GM18505 (cell line): ENCODE data around the gene IPO11.
"Not testable (repeated sequence)": the region's sequence is repeated elsewhere in the genome, so short reads cannot be mapped to it uniquely, and the experiment has no call there.

Source experiments
- ATAC-seq: cut with Tn5 transposase; IDR thresholded peaks from one replicate; pipeline ENCODE4 v1.9.1; 2021; ENCODE audit not compliant: unreplicated experiment
- POLR2A ChIP-seq: IDR thresholded peaks from 4 replicates; pipeline ENCODE4 v1.6.1; 2011; ENCODE audit warnings: borderline replicate concordance; ENCODE audit not compliant: insufficient read depth, insufficient read length; ENCODE audit errors: extremely low read depth

IPO11 gene

GRCh38 chr5:62550103-62550502 lies 137.5 kb downstream of the IPO11 start:
- TF ChIP-seq POLR2A = no peak
- ATAC-seq = no peak

DNA sequence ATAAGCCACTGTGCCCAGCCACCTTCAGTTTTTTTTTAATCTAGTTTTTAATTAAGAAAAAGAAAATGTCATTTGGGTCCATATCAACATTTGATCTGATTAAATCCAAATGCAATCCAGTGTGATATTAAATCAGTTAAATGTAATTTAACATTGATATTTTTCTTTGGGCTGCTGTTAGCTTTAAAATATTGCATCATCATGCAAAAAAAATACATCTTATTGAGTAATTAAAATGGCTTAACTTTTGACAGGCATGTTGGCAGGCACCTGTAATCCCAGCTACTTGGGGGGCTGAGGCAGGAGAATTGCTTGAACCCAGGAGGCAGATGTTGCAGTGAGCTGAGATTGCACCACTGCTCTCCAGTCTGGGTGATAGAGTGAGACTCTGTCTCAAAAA lies 143.4 kb downstream of the IPO11 start:
- ATAC-seq = no peak
- TF ChIP-seq POLR2A = no peak

DNA sequence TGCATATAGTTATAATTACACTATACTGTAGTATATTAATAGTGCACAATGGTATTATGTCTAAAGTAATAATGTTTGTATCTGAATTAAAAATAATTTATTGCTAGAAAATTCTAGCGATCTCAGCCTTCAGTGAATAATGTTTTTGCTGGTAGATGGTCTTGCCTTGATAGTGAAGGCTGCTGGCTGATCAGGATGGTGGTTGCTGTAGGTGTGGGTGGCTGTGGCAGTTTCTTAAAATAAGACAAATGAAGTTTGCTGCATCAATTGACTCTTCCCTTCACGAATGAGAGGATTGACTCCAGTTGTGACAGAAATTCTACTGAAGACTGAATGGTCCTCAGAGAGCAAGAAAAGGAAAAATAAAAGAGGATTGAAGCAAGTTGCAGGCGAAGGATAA lies 146.4 kb downstream of the IPO11 start:
- ATAC-seq = no peak
- TF ChIP-seq POLR2A = no peak

DNA sequence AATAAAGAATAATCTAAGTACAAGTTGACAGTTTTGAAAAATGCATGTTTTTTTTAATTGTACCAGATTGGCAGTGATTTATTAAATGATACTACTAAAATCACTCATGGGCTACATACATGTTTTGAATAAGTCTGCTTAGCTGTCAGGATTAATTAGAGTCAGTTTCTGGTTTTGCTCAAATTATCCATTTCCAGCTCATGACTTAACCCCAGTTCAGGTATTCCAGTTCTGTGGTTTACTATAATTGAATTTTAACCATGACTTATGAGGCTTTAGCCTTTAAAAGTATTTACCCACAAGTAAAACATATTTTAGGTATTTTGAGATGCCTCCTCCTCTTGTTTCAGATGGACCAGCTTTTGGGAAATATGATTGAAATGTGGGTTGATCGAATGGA lies 148.2 kb downstream of the IPO11 start:
- no peak for TF ChIP-seq POLR2A
- ATAC-seq = no peak

- TF ChIP-seq POLR2A = no peak
- ATAC-seq = no peak
Measured at GRCh38 chr5:62561896-62562295, 149.3 kb downstream of the IPO11 start.

- ATAC-seq = no peak
- TF ChIP-seq POLR2A = no peak
Measured at GRCh38 chr5:62562867-62563266, 150.3 kb downstream of the IPO11 start.

- ATAC-seq = no peak
- no peak for TF ChIP-seq POLR2A
Measured at GRCh38 chr5:62564101-62564500, 151.5 kb downstream of the IPO11 start.

GRCh38 chr5:62565740-62566139 lies 153.2 kb downstream of the IPO11 start:
- ATAC-seq = not testable (repeated sequence)

- TF ChIP-seq POLR2A = no peak
- ATAC-seq = no peak
Measured at GRCh38 chr5:62568143-62568542, 155.6 kb downstream of the IPO11 start.

DNA sequence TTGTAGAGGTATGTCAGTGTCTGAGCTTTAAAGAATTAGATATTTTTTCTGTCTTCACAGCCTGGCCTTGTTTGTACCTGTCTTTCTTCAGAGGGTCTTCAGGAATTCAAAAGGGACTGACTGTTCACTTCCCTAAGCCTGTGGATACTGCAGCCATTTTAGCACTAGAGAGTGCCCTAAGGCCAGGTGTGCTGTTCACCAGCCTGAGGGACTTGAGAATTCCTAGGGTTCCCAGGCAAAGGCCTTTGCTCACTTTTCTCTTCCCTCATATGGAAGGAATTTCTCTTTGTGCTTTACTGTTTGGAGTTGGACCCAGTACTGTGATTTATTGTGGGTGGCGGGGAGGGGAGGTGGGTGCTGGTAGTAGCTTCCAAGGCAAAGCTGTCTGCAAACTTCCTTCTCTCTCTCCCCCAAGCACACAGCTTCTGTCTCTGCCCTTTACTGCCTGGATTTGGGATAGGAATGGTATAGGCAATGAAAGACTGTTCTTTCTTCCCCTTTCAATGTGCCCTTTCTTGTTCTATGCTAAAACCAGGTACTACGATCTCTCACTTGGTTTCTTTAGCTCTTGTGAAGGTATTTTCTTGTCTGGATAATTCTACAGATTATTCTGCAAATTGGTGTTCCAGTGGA lies 156.4 kb downstream of the IPO11 start:
- no peak for TF ChIP-seq POLR2A
- ATAC-seq = no peak

GRCh38 chr5:62569470-62569869 lies 156.9 kb downstream of the IPO11 start:
- no peak for ATAC-seq

DNA sequence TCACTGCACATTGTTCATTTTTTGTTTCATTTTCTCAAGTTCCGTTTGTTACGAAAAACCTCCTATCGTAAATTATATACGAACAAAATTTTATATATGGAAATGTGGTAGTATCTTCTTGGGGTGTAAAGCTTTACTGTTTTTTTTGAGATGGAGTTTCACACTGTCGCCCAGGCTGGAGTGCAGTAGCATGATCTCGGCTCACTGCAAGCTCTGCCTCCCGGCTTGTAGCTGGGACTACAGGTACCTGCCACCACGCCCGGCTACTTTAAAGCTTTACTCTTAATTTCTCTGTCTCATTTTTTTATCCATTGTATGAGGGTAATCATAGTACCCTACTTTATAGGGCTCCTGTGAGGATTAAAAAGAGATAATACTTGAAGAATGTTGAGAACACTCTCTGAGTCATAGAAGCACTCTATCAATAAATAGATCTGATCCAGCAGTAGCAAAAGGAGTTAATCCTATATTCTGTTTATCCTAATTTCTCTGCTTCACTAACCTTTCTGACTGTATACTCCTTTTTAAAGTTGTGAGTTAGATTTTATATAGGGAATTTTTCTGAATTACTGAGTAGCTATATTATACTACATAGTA lies 160.5 kb downstream of the IPO11 start:
- ATAC-seq = no peak
- TF ChIP-seq POLR2A = no peak

More at GRCh38 chr5:62569470-62569869, 156.9 kb downstream of the IPO11 start:
- TF ChIP-seq POLR2A = no peak

GRCh38 chr5:62574599-62574998 lies 162.0 kb downstream of the IPO11 start:
- ATAC-seq = peak; percentile 56
- TF ChIP-seq POLR2A = no peak

DNA sequence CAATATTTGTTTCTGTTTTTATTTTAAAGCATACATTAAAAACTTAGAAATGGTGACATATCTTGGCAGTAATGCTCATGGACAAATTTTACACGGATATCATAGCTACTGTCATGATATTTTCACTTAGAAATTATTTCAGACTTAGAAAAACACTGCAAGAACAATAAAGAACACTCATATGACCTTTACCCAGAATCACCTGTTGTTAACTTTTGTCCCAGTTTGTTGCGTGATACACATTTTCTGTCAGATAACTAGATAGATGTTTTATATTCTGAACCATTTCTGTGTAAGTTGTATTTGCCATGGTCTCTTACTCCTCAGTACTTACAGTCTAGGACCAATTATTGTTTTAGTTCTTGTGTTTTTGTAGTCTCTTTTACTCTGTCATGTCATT lies 162.5 kb downstream of the IPO11 start:
- no peak for ATAC-seq
- TF ChIP-seq POLR2A = no peak

- no peak for ATAC-seq
- TF ChIP-seq POLR2A = no peak
Measured at GRCh38 chr5:62575489-62575888, 162.9 kb downstream of the IPO11 start.

- ATAC-seq = no peak
- no peak for TF ChIP-seq POLR2A
Measured at GRCh38 chr5:62576570-62577170, 164.1 kb downstream of the IPO11 start.
